ENCODE results near the gene NAA25. TPM values are rescaled to one million over a fixed set of nuclear protein-coding genes. Genes with fewer than 3 reads are reported as not detected.

Gene NAA25
- total and polyA plus RNA-seq, 9 of the 15 experiments (the other 6 are each of a cell fraction or from before 2014, with no cell fraction given) = 26.6 to 59.6 (median 48.9) TPM

DNA sequence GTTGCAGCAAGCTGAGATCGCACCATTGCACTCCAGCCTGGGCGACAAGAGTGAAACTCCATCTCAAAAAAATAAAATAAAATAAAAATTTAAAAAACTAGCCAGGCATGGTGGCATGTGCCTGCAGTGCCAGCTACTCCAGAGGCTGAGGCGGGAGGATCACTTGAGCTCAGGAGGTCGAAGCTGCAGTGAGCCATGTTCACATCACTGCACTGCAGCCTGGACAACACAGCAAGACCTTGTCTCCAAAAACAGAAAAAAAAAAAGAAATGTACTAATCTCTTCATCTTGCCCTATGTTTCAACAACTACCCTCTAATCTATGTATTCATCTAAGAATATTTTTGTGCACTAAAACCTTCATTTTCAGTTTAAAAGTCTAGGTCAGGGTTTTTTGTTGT is 6.5 kb downstream of the NAA25 start:
- ATAC-seq = no peak
- H3K4me3 ChIP-seq = no peak overlapping the region
- DNase-seq (ENCODE audit: extremely low read depth in 1 of 4, low spot score in 3 of 4) = no peak
- ChIA-PET POLR2A (interaction anchor here (0.6 to 1.2 kb wide), 3 partner anchors 8 to 49 kb away, joined by 4 to 6 read pairs (median 4); no protein-coding TSS in a partner anchor), CTCF (ENCODE audit: low intra/inter-chr PET ratio) (no interaction called here)
- H3K36me3 ChIP-seq (ENCODE audit: control insufficient read depth, insufficient read depth, low read length) = peaks cover 85% of the 10 kb centered on the region
- H3K9ac ChIP-seq (ENCODE audit: insufficient read depth in 1 of 2, low read depth in 2 of 2, low read length in 2 of 2) = no peak overlapping the region
- H2AFZ ChIP-seq (ENCODE audit: low read depth, low read length) = no peak overlapping the region
- H4K20me1 ChIP-seq (replicated peaks; ENCODE audit: control insufficient read depth, insufficient read depth, low read length) = peaks cover 16% of the 10 kb centered on the region; the same call in 1 of the 2 replicates
- in situ Hi-C loops (cut with MboI) = no loop called here
- no peaks in the 10 kb centered on the region for H3K27me3 ChIP-seq (ENCODE audit: control insufficient read depth in 2 of 2, insufficient read depth in 2 of 2, low read length in 2 of 2)
- H3K27ac ChIP-seq (ENCODE audit: extremely low read depth, low read depth, low read length) = no peak overlapping the region
- intact Hi-C loops (cut with micrococcal nuclease) = no loop called here
- 100% methylated on average over 4 of the region's 4 CpGs for WGBS (ENCODE audit: insufficient coverage, low coverage, missing lambda C conversion rate)
- peaks cover 97% of the 10 kb centered on the region for H3K79me2 ChIP-seq (ENCODE audit: control insufficient read depth, insufficient read depth, low read length)
- H3K9me1 ChIP-seq (ENCODE audit: control insufficient read depth, insufficient read depth, low read length) = no peaks in the 10 kb centered on the region
- no peak overlapping the region for H3K4me2 ChIP-seq (ENCODE audit: insufficient read depth, low read length)
- H3K9me3 ChIP-seq (replicated peaks; ENCODE audit: control insufficient read depth, insufficient read depth, low read depth, low read length) = no peaks in the 10 kb centered on the region
- no TSS peak for BruUV-seq (replicated peaks)
- TF ChIP-seq, protein P1, sequence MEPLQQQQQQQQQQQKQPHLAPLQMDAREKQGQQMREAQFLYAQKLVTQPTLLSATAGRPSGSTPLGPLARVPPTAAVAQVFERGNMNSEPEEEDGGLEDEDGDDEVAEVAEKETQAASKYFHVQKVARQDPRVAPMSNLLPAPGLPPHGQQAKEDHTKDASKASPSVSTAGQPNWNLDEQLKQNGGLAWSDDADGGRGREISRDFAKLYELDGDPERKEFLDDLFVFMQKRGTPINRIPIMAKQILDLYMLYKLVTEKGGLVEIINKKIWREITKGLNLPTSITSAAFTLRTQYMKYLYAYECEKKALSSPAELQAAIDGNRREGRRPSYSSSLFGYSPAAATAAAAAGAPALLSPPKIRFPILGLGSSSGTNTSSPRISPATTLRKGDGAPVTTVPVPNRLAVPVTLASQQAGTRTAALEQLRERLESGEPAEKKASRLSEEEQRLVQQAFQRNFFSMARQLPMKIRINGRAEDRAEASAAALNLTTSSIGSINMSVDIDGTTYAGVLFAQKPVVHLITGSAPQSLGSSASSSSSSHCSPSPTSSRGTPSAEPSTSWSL (CRISPR knock-in tag; IDR thresholded peaks at IDR 0.05; ENCODE audit: borderline replicate concordance) = no peak
- TF ChIP-seq BRD4 (IDR thresholded peaks at IDR 0.05) = no peak
- no peak for TF ChIP-seq NR0B1 (IDR thresholded peaks at IDR 0.05; ENCODE audit: partially characterized antibody)
- no peak for TF ChIP-seq ZNF318 (IDR thresholded peaks at IDR 0.05; ENCODE audit: borderline replicate concordance in 1 of 2, low read depth in 1 of 2)
- TF ChIP-seq TAF7 (tag; IDR thresholded peaks at IDR 0.05) = no peak
- TF ChIP-seq HNRNPUL1 (IDR thresholded peaks at IDR 0.05; ENCODE audit: low read length) = no peak
- TF ChIP-seq ZNF121 (CRISPR knock-in tag; conservative IDR thresholded peaks at IDR 0.05) = peak; percentile 56
- H3K4me1 ChIP-seq (replicated peaks in 1 of 2; ENCODE audit: control insufficient read depth in 2 of 2, insufficient read depth in 2 of 2, low read length in 2 of 2) = peaks cover 13 to 20% of the 10 kb centered on the region in 2 experiments; a peak in 4 of 5 replicates
- FAIRE-seq = no peak
